PC-3 (cell line): ENCODE results near the gene SMARCD2.

Source experiments
- EZH2 ChIP-seq: fragments of 300-600 bp; sonication (generic); IDR thresholded peaks from one replicate; pipeline ENCODE4 v1.6.1; 2017; ENCODE audit warnings: antibody characterized with exemption, mild to moderate bottlenecking, low read length; ENCODE audit not compliant: unreplicated experiment
- TF ChIP-seq, protein P1 (sequence below): fragments of 300-600 bp; sonication (generic); conservative IDR thresholded peaks from 2 replicates; pipeline ENCODE4 v1.5.1; 2017; ENCODE audit warnings: antibody characterized with exemption, low read depth, mild to moderate bottlenecking, low read length

DNA sequence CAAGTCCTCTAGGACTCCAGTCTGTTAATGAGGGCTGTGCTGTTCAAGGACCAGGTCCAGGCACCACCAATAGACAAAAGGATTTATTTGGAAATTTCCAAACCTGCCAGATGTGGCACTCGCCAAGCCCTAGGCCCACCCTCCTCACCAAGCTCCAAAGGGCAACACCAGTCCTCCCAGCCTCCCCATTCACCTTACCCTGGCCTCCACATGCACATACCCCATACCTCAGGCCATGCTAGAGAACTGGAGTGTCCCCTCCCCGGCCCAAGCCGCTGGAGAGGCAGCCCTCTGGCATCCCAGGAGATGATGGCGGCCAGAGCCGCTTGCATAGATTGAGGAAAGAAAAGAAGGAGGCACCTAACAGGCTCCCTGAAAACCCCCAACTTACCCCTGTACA is 10.5 kb downstream of the SMARCD2 start:
- TF ChIP-seq, protein P1, sequence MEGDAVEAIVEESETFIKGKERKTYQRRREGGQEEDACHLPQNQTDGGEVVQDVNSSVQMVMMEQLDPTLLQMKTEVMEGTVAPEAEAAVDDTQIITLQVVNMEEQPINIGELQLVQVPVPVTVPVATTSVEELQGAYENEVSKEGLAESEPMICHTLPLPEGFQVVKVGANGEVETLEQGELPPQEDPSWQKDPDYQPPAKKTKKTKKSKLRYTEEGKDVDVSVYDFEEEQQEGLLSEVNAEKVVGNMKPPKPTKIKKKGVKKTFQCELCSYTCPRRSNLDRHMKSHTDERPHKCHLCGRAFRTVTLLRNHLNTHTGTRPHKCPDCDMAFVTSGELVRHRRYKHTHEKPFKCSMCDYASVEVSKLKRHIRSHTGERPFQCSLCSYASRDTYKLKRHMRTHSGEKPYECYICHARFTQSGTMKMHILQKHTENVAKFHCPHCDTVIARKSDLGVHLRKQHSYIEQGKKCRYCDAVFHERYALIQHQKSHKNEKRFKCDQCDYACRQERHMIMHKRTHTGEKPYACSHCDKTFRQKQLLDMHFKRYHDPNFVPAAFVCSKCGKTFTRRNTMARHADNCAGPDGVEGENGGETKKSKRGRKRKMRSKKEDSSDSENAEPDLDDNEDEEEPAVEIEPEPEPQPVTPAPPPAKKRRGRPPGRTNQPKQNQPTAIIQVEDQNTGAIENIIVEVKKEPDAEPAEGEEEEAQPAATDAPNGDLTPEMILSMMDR = no peak
- no peak for TF ChIP-seq EZH2
